Kidney epithelial cell (primary cell): ENCODE data around the gene FSCN2. TPM values are rescaled to one million over a fixed set of nuclear protein-coding genes. Genes with fewer than 3 reads are reported as not detected.

Experiments
- DNase-seq: peaks from one replicate; pipeline ENCODE4 v3.0.0-alpha.2; 2010; ENCODE audit warnings: low read depth
- H3K27me3 ChIP-seq: 2 replicates; pipeline ENCODE4 v1.6.0; 2011; ENCODE audit warnings: low read length; ENCODE audit not compliant: control insufficient read depth, insufficient read depth
- H3K36me3 ChIP-seq: 2 replicates; pipeline ENCODE4 v1.5.1; 2011; ENCODE audit warnings: low read length; ENCODE audit not compliant: control insufficient read depth, insufficient read depth
- H3K4me3 ChIP-seq: 2 replicates; pipeline ENCODE4 v1.5.1; 2011; ENCODE audit warnings: low read depth, mild to moderate bottlenecking, control low read depth, low read length
- CTCF ChIP-seq: IDR thresholded peaks from 2 replicates; pipeline ENCODE4 v1.5.1; 2011; ENCODE audit warnings: mild to moderate bottlenecking, moderate library complexity, low read length, control low read depth, inconsistent platforms; ENCODE audit not compliant: insufficient read depth, poor library complexity, severe bottlenecking
- total RNA-seq: library from RNA; depleted of rRNA; stranded (reverse); fragments of >200 nt; gene quantifications from 2 replicates; pipeline ENCODE4 v1.2.3, GENCODE V29; 2015

The FSCN2 gene
- total RNA-seq, 1 donor from 2014 or later = 0.29 TPM

GRCh38 chr17:81486199-81486810, 41.9 kb upstream of the FSCN2 start:
- H3K4me3 ChIP-seq = no peak overlapping the region
- DNase-seq = no peak
- peaks cover 5% of the 10 kb centered on the region for H3K27me3 ChIP-seq
- no peaks in the 10 kb centered on the region for H3K36me3 ChIP-seq
- no peak for TF ChIP-seq CTCF

- H3K4me3 ChIP-seq = no peak overlapping the region
- TF ChIP-seq CTCF = no peak
Observed at GRCh38 chr17:81487089-81487486, 41.1 kb upstream of the FSCN2 start.

GRCh38 chr17:81487487-81488275, 40.5 kb upstream of the FSCN2 start:
- TF ChIP-seq CTCF = no peak
- no peak for DNase-seq
- H3K36me3 ChIP-seq = no peaks in the 10 kb centered on the region

More at GRCh38 chr17:81487089-81487486, 41.1 kb upstream of the FSCN2 start:
- Histone ChIP-seq H3K36me3 (no peaks in the 10 kb centered on the region), H3K27me3 (peaks cover 6% of the 10 kb centered on the region)
- DNase-seq = no peak

GRCh38 chr17:81488276-81488860, 39.8 kb upstream of the FSCN2 start:
- H3K36me3 ChIP-seq = no peaks in the 10 kb centered on the region
- H3K27me3 ChIP-seq = peaks cover 14% of the 10 kb centered on the region
- peak overlapping the region; percentile 58 for H3K4me3 ChIP-seq
- no peak for DNase-seq
- no peak for TF ChIP-seq CTCF

More at GRCh38 chr17:81487487-81488275, 40.5 kb upstream of the FSCN2 start:
- Histone ChIP-seq H3K4me3 (peak overlapping the region; percentile 58), H3K27me3 (peaks cover 9% of the 10 kb centered on the region)

GRCh38 chr17:81489012-81489997, 38.9 kb upstream of the FSCN2 start:
- no peak for TF ChIP-seq CTCF
- Histone ChIP-seq H3K27me3 (peaks cover 17% of the 10 kb centered on the region), H3K36me3 (no peaks in the 10 kb centered on the region), H3K4me3 (no peak overlapping the region)
- no peak for DNase-seq
